A673 (cell line): ENCODE data around the gene PBX4. TPM values are rescaled to one million over a fixed set of nuclear protein-coding genes. Genes with fewer than 3 reads are reported as not detected.

ENCODE experiments used
- BruUV-seq: library from RNA; stranded (reverse); fragments of 400-500 nt; replicated peaks from 2 replicates; lab custom pipeline; 2021; lab: Mats Ljungman, UMichigan
- CTCF ChIA-PET: fragments of 300-600 bp; sonication (Branson Sonifier 250); formaldehyde crosslinking; loops from one replicate; lab custom pipeline; 2022; ENCODE audit warnings: antibody characterized with exemption; lab: Charles Lee
- POLR2A ChIA-PET: fragments of 300-600 bp; sonication (Branson Sonifier 250); formaldehyde crosslinking; loops from one replicate; lab custom pipeline; 2022; ENCODE audit warnings: antibody characterized with exemption; ENCODE audit not compliant: low non-redundant PET; lab: Charles Lee
- DNase-seq: peaks from one replicate; pipeline ENCODE4 v3.0.0-alpha.2; 2015; ENCODE audit warnings: low spot score
- H3K27ac ChIP-seq: fragments of 200-600 bp; sonication (generic); 2 replicates; pipeline ENCODE4 v1.5.1; 2016; ENCODE audit warnings: mixed run types, low read depth, mild to moderate bottlenecking, mixed read lengths, antibody characterized with exemption, low read length; ENCODE audit not compliant: poor library complexity, severe bottlenecking
- H3K27me3 ChIP-seq: fragments of 200-600 bp; sonication (generic); replicated peaks from 2 replicates; pipeline ENCODE4 v1.6.1; 2017; ENCODE audit warnings: mixed run types, low read depth, mild to moderate bottlenecking, mixed read lengths, antibody characterized with exemption, low read length; ENCODE audit not compliant: insufficient read depth, poor library complexity
- H3K36me3 ChIP-seq: fragments of 200-600 bp; sonication (generic); 2 replicates; pipeline ENCODE4 v1.6.1; 2016; ENCODE audit warnings: mixed run types, mild to moderate bottlenecking, mixed read lengths, antibody characterized with exemption, low read length; ENCODE audit not compliant: insufficient read depth, poor library complexity, severe bottlenecking
- H3K4me1 ChIP-seq: fragments of 200-600 bp; sonication (generic); 2 replicates; pipeline ENCODE4 v1.6.1; 2017; ENCODE audit warnings: mixed run types, mild to moderate bottlenecking, mixed read lengths, antibody characterized with exemption, low read length; ENCODE audit not compliant: insufficient read depth, poor library complexity, severe bottlenecking
- H3K4me3 ChIP-seq: fragments of 200-600 bp; sonication (generic); 2 replicates; pipeline ENCODE4 v1.5.1; 2016; ENCODE audit warnings: low read depth, mixed run types, mild to moderate bottlenecking, mixed read lengths, low read length; ENCODE audit not compliant: poor library complexity, severe bottlenecking
- H3K9me3 ChIP-seq: fragments of 200-600 bp; sonication (generic); 2 replicates; pipeline ENCODE4 v1.6.1; 2016; ENCODE audit warnings: mixed run types, low read depth, mild to moderate bottlenecking, mixed read lengths, antibody characterized with exemption, low read length; ENCODE audit not compliant: poor library complexity, severe bottlenecking
- CTCF ChIP-seq: fragments of 300-800, 200-600 bp; sonication (generic); conservative IDR thresholded peaks from 2 replicates; pipeline ENCODE4 v1.5.1; 2017; ENCODE audit warnings: low read depth, mild to moderate bottlenecking, antibody characterized with exemption, low read length, moderate library complexity, mixed read lengths
- EZH2 ChIP-seq: fragments of 200-600 bp; sonication (generic); IDR thresholded peaks from 2 replicates; pipeline ENCODE4 v1.6.1; 2017; ENCODE audit warnings: borderline replicate concordance, low read depth, mild to moderate bottlenecking, mixed read lengths, antibody characterized with exemption, low read length; ENCODE audit not compliant: poor library complexity, severe bottlenecking
- intact Hi-C: fragments of 100-400 bp; cut with micrococcal nuclease; formaldehyde crosslinking; loops from one replicate; pipeline ENCODE4 v1.10.0; 2022; ENCODE audit not compliant: unreplicated experiment
- total RNA-seq: library from RNA; stranded (reverse); gene quantifications from 2 replicates; pipeline ENCODE4 v1.2.3, GENCODE V29; 2021

Gene PBX4
- total RNA-seq, 1 experiment from 2014 or later: 3.1 TPM

- H3K36me3 ChIP-seq: peaks cover 69% of the 10 kb centered on the region
- ChIA-PET POLR2A (no interaction called here), CTCF (no interaction called here)
- no peaks in the 10 kb centered on the region for H3K27me3 ChIP-seq
- no peak for DNase-seq
- no peak overlapping the region for H3K4me3 ChIP-seq
- BruUV-seq: no TSS peak
- intact Hi-C loops: no loop called here
- no peaks in the 10 kb centered on the region for H3K9me3 ChIP-seq
- H3K4me1 ChIP-seq: peaks cover under 1% of the 10 kb centered on the region
- H3K27ac ChIP-seq: peak overlapping the region; percentile 47
- TF ChIP-seq CTCF: no peak
- TF ChIP-seq EZH2: no peak
These were observed 38.2 kb upstream of the PBX4 start for GRCh38 chr19:19656451-19657396.

GRCh38 chr19:19655641-19656343 is 37.3 kb upstream of the PBX4 start:
- Histone ChIP-seq H3K27ac (no peak overlapping the region), H3K27me3 (no peaks in the 10 kb centered on the region), H3K36me3 (peaks cover 78% of the 10 kb centered on the region), H3K9me3 (no peaks in the 10 kb centered on the region), H3K4me3 (no peak overlapping the region), H3K4me1 (no peaks in the 10 kb centered on the region)
- intact Hi-C loops: no loop called here
- no TSS peak for BruUV-seq
- ChIA-PET CTCF (no interaction called here), POLR2A (no interaction called here)
- TF ChIP-seq EZH2: no peak
- TF ChIP-seq CTCF: no peak
- no peak for DNase-seq

- no TSS peak for BruUV-seq
- no peak overlapping the region for H3K27ac ChIP-seq
- H3K4me1 ChIP-seq: no peaks in the 10 kb centered on the region
- no peak overlapping the region for H3K4me3 ChIP-seq
- no peak for TF ChIP-seq CTCF
- TF ChIP-seq EZH2: no peak
- H3K36me3 ChIP-seq: peaks cover 82% of the 10 kb centered on the region
- no peaks in the 10 kb centered on the region for H3K9me3 ChIP-seq
- ChIA-PET CTCF (no interaction called here), POLR2A (no interaction called here)
- H3K27me3 ChIP-seq: no peaks in the 10 kb centered on the region
- DNase-seq: no peak
- intact Hi-C loops: no loop called here
These were observed 36.6 kb upstream of the PBX4 start for GRCh38 chr19:19655051-19655594.
